Measurements from ENCODE around the gene ABR.

GRCh38 chr17:1041746-1042145 is 138.0 kb downstream of the ABR start:
- TF ChIP-seq REST (IDR thresholded peaks at IDR 0.05; ENCODE audit: insufficient replicate concordance, low read depth) (no peak), CTCF (IDR thresholded peaks at IDR 0.05; ENCODE audit: insufficient read depth, low read length) (no peak), POLR2AphosphoS5 (IDR thresholded peaks at IDR 0.05; ENCODE audit: low read depth) (no peak), GABPA (IDR thresholded peaks at IDR 0.05; ENCODE audit: low read depth) (no peak)

Data from HL-60 (cell line).